HCT116 (cell line): ENCODE measurements around the gene TRAF3. TPM values are rescaled to one million over a fixed set of nuclear protein-coding genes. Genes with fewer than 3 reads are reported as not detected.
"Not testable (repeated sequence)": the region's sequence is repeated elsewhere in the genome, so short reads cannot be mapped to it uniquely, and the experiment has no call there.

Experiments
- ATAC-seq: fragments of 200-7000 bp; cut with Tn5 transposase; 2 replicates; pipeline ENCODE4 v1.9.1; 2020; ENCODE audit warnings: mild to moderate bottlenecking, moderate library complexity
- BruUV-seq: library from RNA; stranded (reverse); fragments of 400-500 nt; replicated peaks from 2 replicates; lab custom pipeline; 2021; lab: Mats Ljungman, UMichigan
- CTCF ChIA-PET: fragments of 300-600 bp; sonication (Branson Sonifier 250); formaldehyde crosslinking; loops from one replicate; lab custom pipeline; 2021; ENCODE audit warnings: antibody characterized with exemption; lab: Charles Lee
- POLR2A ChIA-PET: fragments of 300-600, 350-600 bp; sonication (Branson Sonifier 250); formaldehyde crosslinking; loops from one replicate; lab custom pipeline; 2021; ENCODE audit warnings: antibody characterized with exemption; lab: Charles Lee
- RAD21 ChIA-PET, 2 experiments: fragments of 300-600 bp; sonication (Branson Sonifier 250); formaldehyde crosslinking; loops; one replicate each; lab custom pipeline; 2023; ENCODE audit warnings: low total read pairs in 2 of 2; ENCODE audit not compliant: uncharacterized antibody in 2 of 2, unreplicated experiment in 2 of 2, low non-redundant PET in 1 of 2; lab: Charles Lee
- DNase-seq: peaks from one replicate; pipeline ENCODE4 v3.0.0-alpha.2; 2010; ENCODE audit warnings: low read depth, low spot score
- H2AFZ ChIP-seq: fragments of 200-600 bp; shearing (Covaris generic), sonication (generic); 2 replicates; pipeline ENCODE4 v1.6.1; 2017; ENCODE audit warnings: low read depth, mixed run types, mixed read lengths, antibody characterized with exemption, low read length; ENCODE audit not compliant: poor library complexity, severe bottlenecking
- H3K27ac ChIP-seq: 2 replicates; pipeline ENCODE4 v1.5.1; 2012; ENCODE audit warnings: low read depth, low read length
- H3K27me3 ChIP-seq: fragments of 200-600 bp; sonication (generic); 2 replicates; pipeline ENCODE4 v1.6.1; 2016; ENCODE audit warnings: mixed run types, low read length, mixed read lengths; ENCODE audit not compliant: insufficient read depth
- H3K36me3 ChIP-seq, 2 experiments: fragments of 200-500 bp in 1 of 2; fragments of 200-600 bp in 1 of 2; sonication (Bioruptor generic) in 1 of 2; sonication (generic) in 1 of 2; 2 replicates each; pipeline versions ENCODE4 v1.5.1 to v1.6.1; 2014 to 2016; ENCODE audit warnings: low read length in 2 of 2, inconsistent platforms in 1 of 2, mixed read lengths in 1 of 2, mixed run types in 1 of 2; ENCODE audit not compliant: insufficient read depth in 2 of 2, control insufficient read depth in 1 of 2
- H3K4me1 ChIP-seq, 2 experiments: fragments of 200-600 bp in 1 of 2; sonication (generic) in 1 of 2; 2 replicates each; pipeline versions ENCODE4 v1.5.1 to v1.6.1; 2012 to 2017; ENCODE audit warnings: low read length in 2 of 2, inconsistent platforms in 1 of 2, mild to moderate bottlenecking in 1 of 2, mixed read lengths in 1 of 2, mixed run types in 1 of 2, moderate library complexity in 1 of 2; ENCODE audit not compliant: insufficient read depth in 2 of 2, control insufficient read depth in 1 of 2
- H3K4me2 ChIP-seq: fragments of 200-600 bp; sonication (generic); 2 replicates; pipeline ENCODE4 v1.6.1; 2017; ENCODE audit warnings: mixed run types, low read length, mixed read lengths
- H3K4me3 ChIP-seq, 2 experiments: fragments of 200-600 bp in 1 of 2; sonication (generic) in 1 of 2; replicated peaks in 1 of 2; 2 replicates each; pipeline ENCODE4 v1.5.1; 2011 to 2016; ENCODE audit warnings: low read length in 2 of 2, control low read depth in 1 of 2, low read depth in 1 of 2, mild to moderate bottlenecking in 1 of 2, mixed read lengths in 1 of 2, mixed run types in 1 of 2
- H3K79me2 ChIP-seq: fragments of 200-600 bp; sonication (generic); 2 replicates; pipeline ENCODE4 v1.6.1; 2017; ENCODE audit warnings: mild to moderate bottlenecking, mixed run types, low read length, moderate library complexity, mixed read lengths; ENCODE audit not compliant: insufficient read depth
- H3K9ac ChIP-seq: fragments of 200-600 bp; sonication (generic); 2 replicates; pipeline ENCODE4 v1.6.1; 2016; ENCODE audit warnings: low read length, mixed read lengths
- H3K9me2 ChIP-seq: fragments of 200-600 bp; sonication (generic), shearing (Covaris generic); 2 replicates; pipeline ENCODE4 v1.6.1; 2017; ENCODE audit warnings: mixed run types, mild to moderate bottlenecking, moderate library complexity; ENCODE audit not compliant: insufficient read depth
- H3K9me3 ChIP-seq, 2 experiments: fragments of 200-500 bp in 1 of 2; fragments of 200-600 bp in 1 of 2; sonication (Bioruptor generic) in 1 of 2; sonication (generic) in 1 of 2; 2 replicates each; pipeline ENCODE4 v1.6.1; 2014 to 2017; ENCODE audit warnings: low read length in 2 of 2, mixed read lengths in 2 of 2, inconsistent platforms in 1 of 2, low read depth in 1 of 2, mild to moderate bottlenecking in 1 of 2, mixed run types in 1 of 2, moderate library complexity in 1 of 2; ENCODE audit not compliant: control insufficient read depth in 1 of 2, insufficient read depth in 1 of 2
- H4K20me1 ChIP-seq: fragments of 200-600 bp; sonication (generic), shearing (Covaris generic); 2 replicates; pipeline ENCODE4 v1.6.1; 2017; ENCODE audit warnings: mixed run types, mild to moderate bottlenecking, moderate library complexity; ENCODE audit not compliant: insufficient read depth
- CEBPB ChIP-seq: IDR thresholded peaks from 2 replicates; pipeline ENCODE4 v1.6.1; 2012; ENCODE audit warnings: low read depth
- EGR1 ChIP-seq: IDR thresholded peaks from 2 replicates; pipeline ENCODE4 v1.6.1; 2012; ENCODE audit warnings: low read depth
- ELF1 ChIP-seq: IDR thresholded peaks from 2 replicates; pipeline ENCODE4 v1.6.1; 2012; ENCODE audit warnings: low read depth, borderline replicate concordance
- EZH2 ChIP-seq: fragments of 200-600 bp; sonication (generic); IDR thresholded peaks from 2 replicates; pipeline ENCODE4 v1.6.1; 2017; ENCODE audit warnings: antibody characterized with exemption, mixed run types
- FOSL1 ChIP-seq: IDR thresholded peaks from 2 replicates; pipeline ENCODE4 v1.6.1; 2012; ENCODE audit warnings: low read depth
- POLR2A ChIP-seq: IDR thresholded peaks from 2 replicates; pipeline ENCODE4 v1.7.0; 2011; ENCODE audit warnings: borderline replicate concordance; ENCODE audit not compliant: insufficient read depth, insufficient read length; ENCODE audit errors: extremely low read depth
- POLR2AphosphoS5 ChIP-seq: IDR thresholded peaks from 2 replicates; pipeline ENCODE4 v1.6.1; 2011; ENCODE audit warnings: mild to moderate bottlenecking, low read depth, low read length, moderate library complexity
- SP1 ChIP-seq: IDR thresholded peaks from 2 replicates; pipeline ENCODE4 v1.6.1; 2012; ENCODE audit warnings: low read depth
- SRF ChIP-seq: IDR thresholded peaks from 2 replicates; pipeline ENCODE4 v1.6.1; 2012; ENCODE audit warnings: low read depth
- YY1 ChIP-seq: IDR thresholded peaks from 2 replicates; pipeline ENCODE4 v1.6.1; 2011; ENCODE audit warnings: low read length, low read depth, moderate library complexity, mild to moderate bottlenecking; ENCODE audit not compliant: insufficient replicate concordance; ENCODE audit errors: extremely low read depth
- ZFX ChIP-seq: fragments of 450-650 bp; IDR thresholded peaks from 2 replicates; pipeline ENCODE4 v1.6.1; 2017
- intact Hi-C: fragments of 100-400 bp; cut with micrococcal nuclease; formaldehyde crosslinking; loops from 2 replicates; pipeline ENCODE4 v1.10.0; 2022
- total RNA-seq: library from RNA; stranded (reverse); gene quantifications from one replicate; pipeline ENCODE4 v1.2.1, GENCODE V29; 2021; ENCODE audit not compliant: unreplicated experiment
- TF ChIP-seq, protein P1 (sequence below): IDR thresholded peaks from 2 replicates; pipeline ENCODE4 v1.6.1; 2012
- TF ChIP-seq, protein P2 (sequence below), 3 experiments: fragments of 200-600 bp in 1 of 3; sonication (generic) in 1 of 3; IDR thresholded peaks in 2 of 3; conservative IDR thresholded peaks in 1 of 3; 2 replicates each; pipeline ENCODE4 v1.5.1; 2012 to 2017; ENCODE audit warnings: low read depth in 2 of 3, low read length in 2 of 3, antibody characterized with exemption in 1 of 3, borderline replicate concordance in 1 of 3, control low read depth in 1 of 3, mild to moderate bottlenecking in 1 of 3, mixed read lengths in 1 of 3, mixed run types in 1 of 3, moderate library complexity in 1 of 3; ENCODE audit not compliant: insufficient read depth in 1 of 3

The TRAF3 gene
- total RNA-seq, 1 experiment from 2014 or later = 32.1 TPM

DNA sequence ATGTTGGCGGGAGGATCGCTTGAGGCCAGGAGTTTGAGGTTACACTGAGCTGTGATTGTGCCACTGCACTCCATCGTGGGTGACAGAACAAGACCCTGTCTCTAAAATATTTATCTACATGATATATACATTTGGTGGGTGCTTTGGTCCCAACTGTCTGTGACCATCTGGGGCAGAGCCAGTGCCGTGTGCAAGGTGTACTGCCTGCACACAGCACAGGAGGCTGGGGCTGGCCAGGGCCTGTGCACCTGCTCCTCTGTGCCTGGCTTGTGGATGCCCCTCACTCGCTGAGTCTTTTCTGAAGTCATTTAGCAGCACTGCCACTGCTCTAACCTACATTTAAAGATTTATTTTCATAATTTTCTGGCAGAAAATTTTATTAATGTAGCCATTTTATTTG lies 58.7 kb downstream of the TRAF3 start:
- no peak for ATAC-seq
- Histone ChIP-seq H3K79me2 (peaks cover 12% of the 10 kb centered on the region; the same call in 1 of the 2 replicates), H3K27ac (no peak overlapping the region), H3K9ac (no peak overlapping the region), H3K9me3 (no peaks in the 10 kb centered on the region), H3K4me1 (no peaks in the 10 kb centered on the region), H3K4me2 (no peak overlapping the region), H3K4me3 (no peak overlapping the region), H3K27me3 (no peaks in the 10 kb centered on the region), H2AFZ (no peak overlapping the region), H4K20me1 (no peaks in the 10 kb centered on the region; the same call in 1 of the 2 replicates), H3K36me3 (no peaks in the 10 kb centered on the region; a peak in 2 of 4 replicates), H3K9me2 (no peaks in the 10 kb centered on the region)
- ChIA-PET CTCF (no interaction called here), RAD21 (no interaction called here), POLR2A (no interaction called here)
- no TSS peak for BruUV-seq
- intact Hi-C loops = no loop called here
- no peak for DNase-seq
- TF ChIP-seq POLR2A = no peak

DNA sequence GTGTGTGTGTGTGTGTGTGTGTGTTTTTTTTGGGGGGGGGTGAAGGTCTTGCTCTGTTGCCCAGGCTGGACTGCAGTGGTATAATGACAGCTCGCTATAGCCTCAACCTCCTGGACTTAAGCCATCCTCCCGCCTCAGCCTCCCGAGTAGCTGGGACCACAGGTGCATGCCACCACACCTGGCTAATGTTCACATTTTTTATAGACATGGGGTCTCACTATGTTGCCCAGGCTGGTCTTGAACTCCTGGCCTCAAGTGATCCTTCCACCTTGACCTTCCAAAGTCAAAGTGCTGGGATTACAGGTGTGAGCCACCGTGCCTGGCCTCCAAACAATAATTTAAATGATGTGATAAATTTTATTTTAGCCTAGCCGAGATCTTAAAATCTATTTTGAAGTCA lies 59.9 kb downstream of the TRAF3 start:
- POLR2A ChIA-PET = not testable (repeated sequence)

DNA sequence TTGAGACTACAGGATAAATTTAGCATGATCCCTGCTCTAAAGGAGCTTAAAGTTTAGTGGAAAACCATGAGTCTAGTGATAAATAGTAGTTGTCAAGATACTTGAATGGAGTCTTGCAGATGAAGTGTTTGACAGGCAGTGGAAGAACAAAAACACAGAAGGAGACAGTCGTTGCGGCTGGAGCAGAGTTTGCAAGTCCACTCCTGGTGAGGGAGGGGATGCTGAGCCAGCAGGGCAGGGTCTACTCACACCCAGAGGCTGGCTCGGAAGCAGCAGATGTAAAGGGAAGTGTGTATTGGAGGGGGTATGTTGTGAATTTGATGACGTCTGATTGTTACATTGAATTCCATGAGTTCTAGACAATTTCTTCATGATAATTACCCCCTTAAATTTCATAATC lies 61.3 kb downstream of the TRAF3 start:
- POLR2A ChIA-PET = no interaction called here
- no peak overlapping the region for H3K4me2 ChIP-seq

More for the DNA sequence above, 59.9 kb downstream of the TRAF3 start:
- ATAC-seq, H3K4me2 ChIP-seq, H3K9me3 ChIP-seq, H3K36me3 ChIP-seq, H3K9me2 ChIP-seq, H3K27ac ChIP-seq, H3K4me1 ChIP-seq, H4K20me1 ChIP-seq, H3K4me3 ChIP-seq, H3K27me3 ChIP-seq, intact Hi-C loops, H2AFZ ChIP-seq, RAD21 ChIA-PET, H3K79me2 ChIP-seq, H3K9ac ChIP-seq, BruUV-seq, DNase-seq, CTCF ChIA-PET: not testable (repeated sequence)

More for the DNA sequence above, 61.3 kb downstream of the TRAF3 start:
- H3K27me3 ChIP-seq = no peaks in the 10 kb centered on the region
- intact Hi-C loops = no loop called here
- RAD21 ChIA-PET = no interaction called here
- no peaks in the 10 kb centered on the region; a peak in 1 of 4 replicates for H3K36me3 ChIP-seq
- H3K9ac ChIP-seq = no peak overlapping the region
- H3K4me1 ChIP-seq = no peaks in the 10 kb centered on the region
- H3K27ac ChIP-seq = no peak overlapping the region
- H3K9me3 ChIP-seq = no peaks in the 10 kb centered on the region
- ATAC-seq (no peak), DNase-seq (no peak)
- no peaks in the 10 kb centered on the region for H3K9me2 ChIP-seq
- no peaks in the 10 kb centered on the region; the same call in 1 of the 2 replicates for H3K79me2 ChIP-seq
- CTCF ChIA-PET = no interaction called here
- no peaks in the 10 kb centered on the region for H4K20me1 ChIP-seq
- no peak overlapping the region for H3K4me3 ChIP-seq
- no peak overlapping the region for H2AFZ ChIP-seq
- TF ChIP-seq EGR1 (no peak), SRF (no peak), EZH2 (no peak), FOSL1 (no peak), SP1 (no peak), CEBPB (no peak), ZFX (no peak), ELF1 (no peak), YY1 (no peak), POLR2AphosphoS5 (no peak)
- TF ChIP-seq, protein P1, sequence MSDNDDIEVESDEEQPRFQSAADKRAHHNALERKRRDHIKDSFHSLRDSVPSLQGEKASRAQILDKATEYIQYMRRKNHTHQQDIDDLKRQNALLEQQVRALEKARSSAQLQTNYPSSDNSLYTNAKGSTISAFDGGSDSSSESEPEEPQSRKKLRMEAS = no peak
- TF ChIP-seq, protein P2, sequence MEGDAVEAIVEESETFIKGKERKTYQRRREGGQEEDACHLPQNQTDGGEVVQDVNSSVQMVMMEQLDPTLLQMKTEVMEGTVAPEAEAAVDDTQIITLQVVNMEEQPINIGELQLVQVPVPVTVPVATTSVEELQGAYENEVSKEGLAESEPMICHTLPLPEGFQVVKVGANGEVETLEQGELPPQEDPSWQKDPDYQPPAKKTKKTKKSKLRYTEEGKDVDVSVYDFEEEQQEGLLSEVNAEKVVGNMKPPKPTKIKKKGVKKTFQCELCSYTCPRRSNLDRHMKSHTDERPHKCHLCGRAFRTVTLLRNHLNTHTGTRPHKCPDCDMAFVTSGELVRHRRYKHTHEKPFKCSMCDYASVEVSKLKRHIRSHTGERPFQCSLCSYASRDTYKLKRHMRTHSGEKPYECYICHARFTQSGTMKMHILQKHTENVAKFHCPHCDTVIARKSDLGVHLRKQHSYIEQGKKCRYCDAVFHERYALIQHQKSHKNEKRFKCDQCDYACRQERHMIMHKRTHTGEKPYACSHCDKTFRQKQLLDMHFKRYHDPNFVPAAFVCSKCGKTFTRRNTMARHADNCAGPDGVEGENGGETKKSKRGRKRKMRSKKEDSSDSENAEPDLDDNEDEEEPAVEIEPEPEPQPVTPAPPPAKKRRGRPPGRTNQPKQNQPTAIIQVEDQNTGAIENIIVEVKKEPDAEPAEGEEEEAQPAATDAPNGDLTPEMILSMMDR (IDR thresholded peaks at IDR 0.05 in 2 of 3, conservative IDR thresholded peaks at IDR 0.05 in 1 of 3; ENCODE audit: borderline replicate concordance in 1 of 3, insufficient read depth in 1 of 3, low read depth in 2 of 3, low read length in 2 of 3) = no peak
- BruUV-seq = no TSS peak
